Endometrial microvascular endothelial cells (primary cell): Measurements from ENCODE around the gene CDC34. TPM values are rescaled to one million over a fixed set of nuclear protein-coding genes. Genes with fewer than 3 reads are reported as not detected.

Experiments
- in situ Hi-C: cut with HindIII; loops from 2 replicates; pipeline ENCODE4 v1.10.0; 2017; ENCODE audit warnings: low sequenced_read_pairs, low pct_unique_long_range_greater_than_20kb; ENCODE audit errors: inconsistent ontology term
- total RNA-seq: library from RNA; depleted of rRNA; stranded (reverse); fragments of >200 nt; gene quantifications from one replicate; pipeline ENCODE4 v1.2.3, GENCODE V29; 2015; ENCODE audit errors: inconsistent ontology term

CDC34 gene
- total RNA-seq, 1 donor from 2014 or later, result 84.7 TPM

DNA sequence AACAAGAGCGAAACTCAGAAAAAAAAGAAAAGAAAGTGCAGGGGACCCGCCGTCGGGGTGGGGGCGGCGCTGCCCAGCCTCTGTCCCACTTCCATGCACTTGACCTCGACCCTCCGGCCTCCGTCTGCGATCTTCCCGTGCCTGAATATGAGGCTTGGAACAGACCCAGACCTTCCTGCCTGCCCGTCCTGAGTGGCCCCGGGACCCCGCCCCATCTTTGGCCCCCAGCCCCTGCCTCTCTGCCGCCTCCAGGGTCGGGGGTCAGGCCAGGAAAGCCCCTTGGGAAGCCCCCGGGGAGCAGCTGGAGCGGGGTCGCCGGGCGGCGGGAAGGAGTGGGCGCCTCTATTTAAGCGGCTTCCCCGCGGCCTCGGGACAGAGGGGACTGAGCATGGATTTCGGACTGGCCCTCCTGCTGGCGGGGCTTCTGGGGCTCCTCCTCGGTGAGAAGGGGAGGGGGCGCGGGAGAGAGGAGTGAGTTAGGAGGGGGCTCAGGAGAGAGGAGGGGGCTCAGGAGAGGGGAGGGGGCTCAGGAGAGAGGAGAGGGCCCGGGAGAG, 35.4 kb upstream of the CDC34 start, which contains the start of gene MADCAM1:
Gene MADCAM1 (plus strand): TSS at position 375 of the 554 bp plus-strand sequence. CDS start 14 bp downstream, at position 389.
- in situ Hi-C loops, result no loop called here

DNA sequence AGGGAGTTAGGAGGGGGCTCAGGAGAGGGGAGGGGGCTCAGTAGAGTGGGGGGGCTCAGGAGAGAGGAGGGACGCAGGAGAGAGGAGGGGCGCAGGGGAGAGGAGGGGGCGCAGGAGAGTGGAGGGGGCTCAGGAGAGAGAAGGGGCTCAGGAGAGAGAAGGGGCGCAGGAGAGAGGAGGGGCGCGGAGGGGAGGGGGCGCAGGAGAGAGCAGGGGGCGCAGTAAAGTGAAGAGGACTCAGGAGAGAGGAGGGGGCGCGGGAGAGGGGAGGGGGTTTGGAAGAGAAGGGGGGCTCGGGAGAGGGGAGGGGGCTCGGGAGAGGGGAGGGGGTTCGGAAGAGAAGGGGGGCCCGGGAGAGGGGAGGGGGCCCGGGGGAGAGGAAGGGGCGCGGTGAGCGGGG, 34.6 kb upstream of the CDC34 start:
- in situ Hi-C loops, result no loop called here

DNA sequence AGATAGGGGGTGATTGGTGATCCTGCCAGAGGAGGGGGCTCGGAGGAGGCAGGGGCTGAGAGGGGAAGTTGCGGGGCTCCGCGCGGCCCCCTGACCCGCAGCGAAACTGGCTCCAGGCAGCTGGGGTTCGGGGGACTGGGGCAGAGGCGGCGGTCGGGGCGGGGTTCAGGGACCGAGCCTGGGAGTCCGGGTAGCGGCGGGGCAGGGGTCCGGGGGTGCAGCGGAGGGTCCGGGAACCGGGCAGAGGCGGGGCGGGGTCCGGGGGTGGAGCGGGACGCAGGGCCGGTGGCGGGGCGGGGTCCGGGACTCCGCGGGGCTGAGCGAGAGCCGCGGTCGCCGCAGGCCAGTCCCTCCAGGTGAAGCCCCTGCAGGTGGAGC, 34.1 kb upstream of the CDC34 start:
- in situ Hi-C loops, result no loop called here

DNA sequence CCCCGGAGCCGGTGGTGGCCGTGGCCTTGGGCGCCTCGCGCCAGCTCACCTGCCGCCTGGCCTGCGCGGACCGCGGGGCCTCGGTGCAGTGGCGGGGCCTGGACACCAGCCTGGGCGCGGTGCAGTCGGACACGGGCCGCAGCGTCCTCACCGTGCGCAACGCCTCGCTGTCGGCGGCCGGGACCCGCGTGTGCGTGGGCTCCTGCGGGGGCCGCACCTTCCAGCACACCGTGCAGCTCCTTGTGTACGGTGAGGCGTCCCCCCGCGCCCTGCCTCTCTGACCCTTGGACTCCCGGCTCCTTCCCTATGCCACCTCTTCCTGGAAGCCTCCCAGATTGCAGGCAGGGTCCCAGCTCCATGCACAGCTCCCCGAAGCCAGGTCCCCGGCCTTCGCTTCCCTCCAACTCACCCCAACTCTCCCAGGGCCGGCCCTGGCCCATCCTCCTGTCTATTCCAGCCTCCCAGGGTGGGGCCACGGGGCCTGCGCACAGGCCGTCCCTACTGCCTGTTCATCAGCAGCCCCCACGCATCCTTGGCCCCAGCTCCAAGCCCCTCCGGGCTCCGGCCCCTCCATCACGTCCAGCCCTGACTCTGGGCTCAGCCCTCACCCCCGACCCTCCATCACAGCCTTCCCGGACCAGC, 33.6 kb upstream of the CDC34 start:
- in situ Hi-C loops, result no loop called here

DNA sequence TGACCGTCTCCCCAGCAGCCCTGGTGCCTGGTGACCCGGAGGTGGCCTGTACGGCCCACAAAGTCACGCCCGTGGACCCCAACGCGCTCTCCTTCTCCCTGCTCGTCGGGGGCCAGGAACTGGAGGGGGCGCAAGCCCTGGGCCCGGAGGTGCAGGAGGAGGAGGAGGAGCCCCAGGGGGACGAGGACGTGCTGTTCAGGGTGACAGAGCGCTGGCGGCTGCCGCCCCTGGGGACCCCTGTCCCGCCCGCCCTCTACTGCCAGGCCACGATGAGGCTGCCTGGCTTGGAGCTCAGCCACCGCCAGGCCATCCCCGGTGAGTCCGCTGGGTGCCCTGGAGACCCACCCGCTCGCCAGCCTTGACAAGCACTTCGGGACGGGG, 33.1 kb upstream of the CDC34 start:
- in situ Hi-C loops, result no loop called here

DNA sequence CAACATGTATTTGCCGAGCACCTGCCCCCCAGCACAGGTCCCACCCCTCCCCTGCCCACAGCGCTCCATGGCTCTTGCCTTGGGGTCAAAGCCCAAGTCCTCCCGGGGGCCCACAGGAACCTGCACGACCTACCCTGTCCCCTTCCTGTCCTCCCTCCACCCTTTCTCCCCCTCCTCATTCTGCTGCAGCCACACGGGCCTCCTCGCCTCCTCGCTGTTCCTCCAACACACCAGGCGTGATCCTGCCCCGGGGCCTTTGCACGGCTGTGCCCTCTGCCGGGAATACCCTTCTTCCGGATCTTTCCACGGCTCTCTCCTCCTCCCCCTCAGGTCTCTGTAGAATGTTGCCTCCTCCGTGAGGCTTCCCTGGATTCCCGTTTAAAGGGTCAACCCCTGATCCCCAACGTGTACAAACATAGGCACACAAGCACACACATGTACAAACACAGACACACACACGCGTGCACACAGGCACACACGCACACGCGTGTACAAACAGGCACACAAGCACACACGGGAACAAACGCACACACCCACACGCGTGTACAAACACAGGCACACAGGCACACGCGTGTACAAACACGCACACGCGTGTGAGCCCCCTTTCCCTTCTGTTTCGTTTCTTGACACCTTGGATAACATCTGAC, 32.5 kb upstream of the CDC34 start:
- in situ Hi-C loops, result no loop called here

DNA sequence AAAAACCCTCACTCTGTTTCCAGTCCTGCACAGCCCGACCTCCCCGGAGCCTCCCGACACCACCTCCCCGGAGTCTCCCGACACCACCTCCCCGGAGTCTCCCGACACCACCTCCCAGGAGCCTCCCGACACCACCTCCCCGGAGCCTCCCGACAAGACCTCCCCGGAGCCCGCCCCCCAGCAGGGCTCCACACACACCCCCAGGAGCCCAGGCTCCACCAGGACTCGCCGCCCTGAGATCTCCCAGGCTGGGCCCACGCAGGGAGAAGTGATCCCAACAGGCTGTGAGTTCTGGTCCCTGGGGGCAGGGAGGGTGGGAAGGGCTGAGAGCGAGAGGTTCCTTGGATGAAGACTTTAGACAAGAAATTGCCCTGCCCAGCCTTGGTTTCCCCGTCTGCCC, 29.9 kb upstream of the CDC34 start:
- in situ Hi-C loops, result no loop called here

DNA sequence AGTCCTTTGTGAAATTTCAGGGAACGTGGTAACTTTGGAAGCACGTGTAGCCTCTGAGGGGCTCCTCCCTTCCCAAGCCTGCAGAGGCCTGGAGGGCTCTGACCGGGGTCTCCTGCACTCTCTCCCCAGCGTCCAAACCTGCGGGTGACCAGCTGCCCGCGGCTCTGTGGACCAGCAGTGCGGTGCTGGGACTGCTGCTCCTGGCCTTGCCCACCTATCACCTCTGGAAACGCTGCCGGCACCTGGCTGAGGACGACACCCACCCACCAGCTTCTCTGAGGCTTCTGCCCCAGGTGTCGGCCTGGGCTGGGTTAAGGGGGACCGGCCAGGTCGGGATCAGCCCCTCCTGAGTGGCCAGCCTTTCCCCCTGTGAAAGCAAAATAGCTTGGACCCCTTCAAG, 26.9 kb upstream of the CDC34 start:
- in situ Hi-C loops, result no loop called here

DNA sequence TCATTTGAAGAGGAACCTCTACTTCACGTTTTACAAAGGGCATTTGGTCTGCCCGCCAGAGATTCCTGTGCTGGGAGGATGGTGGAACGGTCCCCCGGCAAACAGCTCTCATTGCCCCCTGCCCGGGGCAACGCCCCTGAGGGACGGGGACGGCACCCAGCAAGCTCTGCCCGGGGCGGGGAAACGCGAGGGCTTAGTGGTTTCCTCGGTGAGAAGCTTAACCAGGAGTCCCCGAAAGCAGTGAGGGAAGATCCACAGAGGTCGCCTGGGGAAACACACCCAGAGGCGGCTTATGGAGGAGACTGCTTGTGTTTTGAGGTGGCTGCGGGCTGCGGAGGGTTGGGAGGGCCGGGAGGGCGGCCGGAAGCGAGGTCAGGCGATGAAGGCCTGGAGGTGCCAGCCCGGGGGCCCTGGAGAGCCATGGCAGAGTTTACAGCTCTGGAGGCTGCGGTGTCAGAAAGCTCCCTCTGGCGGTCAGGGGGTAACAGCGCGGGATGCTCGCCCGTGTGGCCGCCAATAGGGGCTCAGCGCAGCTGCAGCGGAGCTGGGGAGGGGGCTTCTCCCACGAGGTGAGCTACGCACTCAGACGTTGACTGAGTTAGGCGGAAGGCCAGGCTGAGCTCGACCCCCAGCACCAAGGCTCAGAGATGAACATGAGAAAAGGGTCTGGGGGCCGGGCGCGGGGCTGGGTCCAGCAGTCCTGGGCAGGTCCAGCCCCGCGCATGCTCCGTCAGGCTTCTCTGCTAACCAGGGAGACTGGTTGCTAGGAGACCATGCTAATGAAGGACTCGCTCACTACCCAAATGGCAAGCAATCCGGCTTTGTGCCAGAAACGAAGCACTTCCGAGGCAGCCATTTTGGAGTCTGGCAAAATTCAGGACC, 24.9 kb upstream of the CDC34 start:
- in situ Hi-C loops, result no loop called here

DNA sequence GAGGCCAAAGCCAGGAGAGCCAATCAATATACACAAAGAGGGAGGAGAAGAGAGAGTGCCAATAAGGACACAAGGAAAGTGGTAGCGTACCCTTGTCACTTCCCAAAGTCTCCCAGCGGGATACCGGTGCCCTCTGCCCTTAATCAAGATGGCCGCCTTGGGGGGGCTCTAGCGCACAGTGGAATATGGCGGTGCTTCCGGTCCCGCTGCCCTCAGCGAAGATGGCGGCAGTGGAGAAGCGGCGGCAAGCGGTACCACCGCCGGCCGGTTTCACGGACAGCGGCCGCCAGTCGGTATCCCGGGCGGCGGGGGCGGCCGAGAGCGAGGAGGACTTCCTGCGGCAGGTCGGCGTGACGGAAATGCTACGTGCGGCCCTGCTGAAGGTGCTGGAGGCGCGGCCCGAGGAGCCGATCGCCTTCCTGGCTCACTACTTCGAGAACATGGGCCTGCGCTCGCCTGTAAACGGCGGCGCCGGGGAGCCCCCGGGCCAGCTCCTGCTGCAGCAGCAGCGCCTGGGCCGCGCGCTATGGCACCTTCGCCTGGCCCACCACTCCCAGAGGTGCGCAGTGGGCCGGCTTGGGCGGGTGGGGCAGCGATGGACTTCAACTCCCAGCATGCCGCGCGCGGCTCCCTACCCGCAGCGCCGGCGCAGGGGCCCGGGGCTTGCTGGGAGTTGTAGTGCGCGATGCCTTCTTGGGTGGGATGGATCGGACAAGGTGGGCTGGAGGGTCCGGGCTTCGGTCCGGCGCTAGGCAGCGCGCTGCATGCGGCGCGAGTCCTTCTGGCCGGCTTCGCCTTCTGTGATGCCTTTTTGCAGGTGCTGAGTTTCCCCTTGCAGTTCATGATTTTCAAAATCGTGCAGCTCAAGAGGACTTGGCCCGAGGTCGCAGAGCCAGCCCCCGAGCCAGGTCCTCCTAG, 24.0 kb upstream of the CDC34 start, which contains the start of gene TPGS1:
Gene TPGS1 (plus strand): TSS at position 212 of the 918 bp plus-strand sequence. CDS start 10 bp downstream, at position 222.
- in situ Hi-C loops, result no loop called here

DNA sequence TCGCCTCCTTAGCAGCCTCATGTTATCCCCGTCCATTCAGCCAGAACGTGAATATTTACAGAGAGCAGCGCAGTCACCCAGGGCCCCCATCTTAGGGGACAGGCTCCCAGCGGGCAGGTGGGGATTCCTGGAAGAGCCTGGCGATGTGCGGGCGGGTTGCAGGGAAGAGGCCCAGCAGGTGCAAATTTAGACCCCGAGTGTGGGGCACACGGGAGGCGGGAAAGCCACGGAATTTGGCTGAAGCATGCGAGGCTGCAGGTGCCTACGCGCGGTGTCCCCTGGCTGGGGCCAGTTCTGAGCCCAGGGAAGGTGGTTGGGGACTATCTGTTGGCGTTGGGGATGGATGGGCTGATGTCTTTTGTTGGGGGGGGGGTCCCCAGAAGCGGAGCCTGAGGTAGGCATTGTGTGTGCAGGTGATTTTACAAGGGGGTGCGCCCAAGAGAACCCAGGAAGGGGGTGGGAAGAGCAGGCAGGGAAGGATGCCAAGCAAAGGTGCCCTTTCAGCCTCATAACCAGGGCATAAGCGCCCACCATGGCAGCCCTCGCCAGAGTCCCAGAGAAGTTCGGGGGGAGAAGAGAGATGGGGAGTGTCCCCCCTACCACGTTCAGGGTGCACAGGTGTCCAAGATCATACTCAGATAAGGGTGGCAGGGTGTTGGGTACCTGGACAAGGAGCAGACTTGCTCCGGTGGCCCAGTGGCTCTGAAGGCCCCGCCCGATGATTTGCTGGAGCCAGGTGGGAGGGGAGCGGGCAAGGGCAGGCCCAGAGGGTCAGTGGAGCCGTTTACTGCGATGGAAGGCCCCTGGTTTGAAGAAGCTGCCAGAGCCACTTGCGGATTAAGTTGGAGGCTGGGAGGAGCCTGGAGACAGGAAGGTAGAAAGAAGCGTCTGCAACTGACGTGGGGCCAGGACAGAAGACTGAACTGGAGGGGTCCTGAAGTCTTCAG, 23.1 kb upstream of the CDC34 start:
- in situ Hi-C loops, result no loop called here

DNA sequence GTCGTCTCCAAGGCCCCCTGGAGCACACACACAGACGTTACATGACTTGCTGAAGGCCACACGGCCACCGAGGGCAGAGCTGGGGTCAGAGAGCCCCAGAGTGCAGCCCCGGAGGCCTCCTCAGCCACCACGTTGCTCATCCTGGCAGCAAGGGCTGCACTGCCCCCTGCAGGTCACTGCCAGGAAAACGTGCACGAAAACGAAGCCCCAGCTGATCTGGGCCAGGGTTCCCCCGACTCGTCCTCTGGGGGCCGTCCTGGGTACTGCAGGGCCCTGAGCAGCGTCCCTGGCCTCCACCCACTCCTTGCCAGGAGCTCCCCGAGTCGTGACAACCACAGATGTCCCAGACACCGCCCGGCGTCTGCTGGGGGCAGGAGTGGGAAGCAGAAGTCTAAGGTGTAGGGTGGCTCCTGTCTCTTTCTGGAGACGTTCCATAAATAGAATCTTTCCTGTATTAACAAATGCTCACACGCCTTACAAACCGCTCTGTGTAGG, 20.9 kb upstream of the CDC34 start:
- in situ Hi-C loops, result no loop called here

DNA sequence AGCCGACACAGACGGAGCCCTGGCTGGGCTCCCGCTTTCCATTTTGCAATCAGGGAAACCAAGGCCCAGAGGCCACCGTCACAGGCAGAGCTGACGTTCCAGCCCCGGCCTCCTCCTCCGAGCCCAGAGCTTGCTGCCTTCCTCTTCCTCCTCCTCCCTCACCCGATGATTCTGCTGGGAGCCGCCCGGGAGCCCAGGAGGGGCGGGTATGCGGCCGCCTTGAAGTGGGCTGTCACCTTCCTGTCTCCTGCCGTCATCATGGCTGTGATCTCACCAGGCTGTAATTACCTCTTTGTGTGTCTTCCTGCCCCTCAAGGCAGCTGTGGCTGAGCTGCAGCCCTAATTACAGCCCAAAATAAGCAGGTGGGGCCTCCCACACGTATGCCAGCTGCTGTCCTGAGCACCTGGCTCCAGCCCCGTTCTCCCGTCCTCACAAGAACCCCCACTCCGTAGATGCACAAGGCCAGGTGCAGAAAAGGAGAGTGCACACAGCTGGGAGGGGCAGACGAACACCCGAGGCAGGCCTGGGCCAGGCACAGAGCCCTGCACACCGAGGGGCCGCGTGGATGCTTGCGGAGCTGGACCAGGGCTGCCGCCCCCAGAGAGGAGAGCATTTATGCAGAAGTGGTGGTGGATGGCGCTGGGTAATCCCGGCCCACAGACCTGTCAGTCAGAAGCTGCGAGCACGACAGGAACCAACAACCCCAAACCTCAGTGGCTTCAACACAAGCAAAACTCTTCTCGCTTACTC, 20.3 kb upstream of the CDC34 start:
- in situ Hi-C loops, result no loop called here

DNA sequence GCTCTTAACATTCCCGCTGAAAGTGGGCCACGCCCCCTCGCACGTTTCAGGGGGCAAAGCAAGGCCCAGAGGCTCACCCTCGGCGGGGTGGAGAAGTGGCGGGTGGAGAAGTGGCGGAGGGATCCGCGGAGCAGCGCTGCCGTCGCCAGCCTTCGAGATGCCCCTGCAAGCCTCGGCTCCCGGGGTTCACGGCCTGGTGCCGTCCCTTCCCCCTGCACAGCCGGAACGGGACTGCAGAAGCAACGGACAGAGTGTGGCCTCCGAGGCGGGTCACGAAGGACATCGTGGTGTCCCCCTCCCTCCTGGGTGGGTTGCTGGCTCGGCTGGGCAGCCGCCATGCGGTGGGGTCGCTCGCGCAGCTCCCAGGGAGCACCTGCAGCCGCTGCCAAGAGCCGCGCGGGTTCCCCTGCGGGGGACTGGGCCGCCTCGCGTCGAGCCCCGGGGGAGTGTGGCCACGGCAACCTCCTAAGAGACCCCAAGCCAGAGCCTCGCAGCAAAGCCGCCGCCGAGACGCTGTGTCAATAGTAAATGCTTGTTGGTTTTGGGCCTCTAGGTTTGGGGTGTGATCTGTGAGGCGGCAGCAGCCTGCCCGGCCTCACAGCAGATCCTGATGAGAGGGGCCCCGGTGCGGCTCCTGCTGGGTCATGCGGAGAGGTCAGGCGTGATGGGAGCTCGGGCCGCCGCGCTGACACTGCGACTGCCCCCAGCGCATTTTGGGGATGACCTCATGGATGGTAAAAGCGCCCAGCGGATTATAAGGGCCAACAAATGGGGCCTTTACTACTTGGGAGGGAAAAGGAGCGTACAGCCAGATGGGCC, 18.8 kb upstream of the CDC34 start:
- in situ Hi-C loops, result no loop called here

DNA sequence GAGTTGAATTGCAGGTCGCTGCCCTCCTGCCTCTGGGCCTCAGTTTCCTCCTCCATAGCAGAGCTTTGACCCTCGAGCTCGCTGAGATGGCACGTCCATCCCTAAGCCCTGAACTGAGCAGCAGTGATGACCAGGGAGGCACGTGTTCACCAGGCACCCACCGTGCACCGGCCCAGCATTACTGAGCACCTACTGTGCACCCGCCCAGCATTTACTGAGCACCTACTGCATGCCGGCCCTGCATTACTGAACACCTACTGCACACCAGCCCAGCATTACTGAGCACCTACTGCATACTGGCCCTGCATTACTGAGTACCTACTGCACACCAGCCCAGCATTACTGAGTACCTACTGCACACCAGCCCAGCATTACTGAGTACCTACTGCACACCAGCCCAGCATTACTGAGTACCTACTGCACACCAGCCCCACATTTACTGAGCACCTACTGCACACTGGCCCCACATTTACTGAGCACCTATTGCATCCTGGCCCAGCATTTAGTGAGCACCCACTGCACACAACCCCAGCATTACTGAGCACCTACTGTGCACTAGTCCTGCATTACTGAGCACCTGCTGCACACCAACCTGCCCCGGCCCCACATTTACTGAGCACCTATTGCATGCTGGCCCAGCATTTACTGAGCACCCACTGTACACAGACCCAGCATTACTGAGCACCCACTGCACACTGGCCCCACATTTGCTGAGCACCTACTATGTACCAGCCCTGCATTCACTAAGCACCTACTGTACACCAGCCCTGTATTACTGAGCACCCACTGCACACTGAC, 18.0 kb upstream of the CDC34 start:
- in situ Hi-C loops, result no loop called here
